Neural progenitor cell (in vitro differentiated cells): ENCODE measurements around the gene PEX14.

ENCODE experiments used
- EZH2 ChIP-seq: fragments of 200-600 bp; sonication (generic); IDR thresholded peaks from 2 replicates; pipeline ENCODE4 v1.6.1; 2017; ENCODE audit warnings: antibody characterized with exemption, mild to moderate bottlenecking, moderate library complexity
- EZH2phosphoT487 ChIP-seq: fragments of 200-600 bp; sonication (generic); IDR thresholded peaks from 2 replicates; pipeline ENCODE4 v1.6.1; 2017; ENCODE audit warnings: antibody characterized with exemption
- TF ChIP-seq, protein P1 (sequence below): fragments of 200-600 bp; sonication (generic); IDR thresholded peaks from 2 replicates; pipeline ENCODE4 v1.5.1; 2017; ENCODE audit warnings: antibody characterized with exemption, mild to moderate bottlenecking

DNA sequence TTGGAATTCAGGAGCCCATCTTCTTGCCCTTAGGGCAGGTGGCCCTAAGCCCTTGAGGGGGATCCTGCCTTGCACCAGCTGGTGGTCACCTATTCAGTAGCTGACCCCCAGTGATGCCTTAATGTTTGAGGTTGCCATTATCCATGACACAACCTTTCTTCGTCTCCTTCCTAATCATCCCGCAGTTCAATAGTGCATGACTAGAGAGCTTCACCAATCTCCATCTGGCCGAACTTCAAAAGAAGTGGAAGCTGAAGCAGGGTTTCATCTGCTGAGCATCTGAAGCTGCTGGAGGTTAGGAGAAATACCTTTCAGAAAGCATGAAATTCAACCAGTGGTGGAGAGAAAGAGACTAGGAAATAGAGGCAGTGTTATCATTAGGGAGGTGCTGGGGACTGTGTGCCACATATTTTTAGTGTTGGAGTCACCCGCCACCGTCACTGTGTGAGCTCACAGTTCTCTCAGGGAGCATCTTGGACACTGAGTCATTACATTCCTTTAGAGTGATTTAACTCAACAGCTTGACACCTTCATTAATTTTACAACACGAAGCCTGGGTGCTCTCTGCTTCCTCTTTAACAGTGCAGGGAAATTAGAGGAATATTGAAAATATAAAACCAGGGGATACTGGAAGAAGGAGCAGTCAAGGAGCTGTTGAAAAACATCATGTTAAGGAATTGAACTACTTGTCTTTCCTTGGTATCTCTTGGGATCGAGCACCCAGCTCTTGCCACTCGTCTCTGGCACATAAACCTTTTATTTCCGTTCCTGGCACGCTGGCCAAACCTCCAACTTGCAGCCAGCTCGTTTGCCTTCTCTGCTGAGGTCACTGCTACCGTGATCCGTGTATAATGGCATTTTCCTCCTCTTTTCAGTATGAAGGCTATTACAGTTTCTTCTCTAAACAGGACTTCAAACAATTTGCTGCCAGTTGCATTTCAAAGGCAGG, 53.6 kb downstream of the PEX14 start:
- TF ChIP-seq, protein P1, sequence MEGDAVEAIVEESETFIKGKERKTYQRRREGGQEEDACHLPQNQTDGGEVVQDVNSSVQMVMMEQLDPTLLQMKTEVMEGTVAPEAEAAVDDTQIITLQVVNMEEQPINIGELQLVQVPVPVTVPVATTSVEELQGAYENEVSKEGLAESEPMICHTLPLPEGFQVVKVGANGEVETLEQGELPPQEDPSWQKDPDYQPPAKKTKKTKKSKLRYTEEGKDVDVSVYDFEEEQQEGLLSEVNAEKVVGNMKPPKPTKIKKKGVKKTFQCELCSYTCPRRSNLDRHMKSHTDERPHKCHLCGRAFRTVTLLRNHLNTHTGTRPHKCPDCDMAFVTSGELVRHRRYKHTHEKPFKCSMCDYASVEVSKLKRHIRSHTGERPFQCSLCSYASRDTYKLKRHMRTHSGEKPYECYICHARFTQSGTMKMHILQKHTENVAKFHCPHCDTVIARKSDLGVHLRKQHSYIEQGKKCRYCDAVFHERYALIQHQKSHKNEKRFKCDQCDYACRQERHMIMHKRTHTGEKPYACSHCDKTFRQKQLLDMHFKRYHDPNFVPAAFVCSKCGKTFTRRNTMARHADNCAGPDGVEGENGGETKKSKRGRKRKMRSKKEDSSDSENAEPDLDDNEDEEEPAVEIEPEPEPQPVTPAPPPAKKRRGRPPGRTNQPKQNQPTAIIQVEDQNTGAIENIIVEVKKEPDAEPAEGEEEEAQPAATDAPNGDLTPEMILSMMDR = no peak
- no peak for TF ChIP-seq EZH2
- TF ChIP-seq EZH2phosphoT487 = no peak
